ENCODE results near the gene RNF222. TPM values are rescaled to one million over a fixed set of nuclear protein-coding genes. Genes with fewer than 3 reads are reported as not detected.

Gene RNF222
- total RNA-seq, 1 donor from 2014 or later: under 0.01 TPM

- TF ChIP-seq, protein P1, sequence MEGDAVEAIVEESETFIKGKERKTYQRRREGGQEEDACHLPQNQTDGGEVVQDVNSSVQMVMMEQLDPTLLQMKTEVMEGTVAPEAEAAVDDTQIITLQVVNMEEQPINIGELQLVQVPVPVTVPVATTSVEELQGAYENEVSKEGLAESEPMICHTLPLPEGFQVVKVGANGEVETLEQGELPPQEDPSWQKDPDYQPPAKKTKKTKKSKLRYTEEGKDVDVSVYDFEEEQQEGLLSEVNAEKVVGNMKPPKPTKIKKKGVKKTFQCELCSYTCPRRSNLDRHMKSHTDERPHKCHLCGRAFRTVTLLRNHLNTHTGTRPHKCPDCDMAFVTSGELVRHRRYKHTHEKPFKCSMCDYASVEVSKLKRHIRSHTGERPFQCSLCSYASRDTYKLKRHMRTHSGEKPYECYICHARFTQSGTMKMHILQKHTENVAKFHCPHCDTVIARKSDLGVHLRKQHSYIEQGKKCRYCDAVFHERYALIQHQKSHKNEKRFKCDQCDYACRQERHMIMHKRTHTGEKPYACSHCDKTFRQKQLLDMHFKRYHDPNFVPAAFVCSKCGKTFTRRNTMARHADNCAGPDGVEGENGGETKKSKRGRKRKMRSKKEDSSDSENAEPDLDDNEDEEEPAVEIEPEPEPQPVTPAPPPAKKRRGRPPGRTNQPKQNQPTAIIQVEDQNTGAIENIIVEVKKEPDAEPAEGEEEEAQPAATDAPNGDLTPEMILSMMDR (IDR thresholded peaks at IDR 0.05; ENCODE audit: insufficient read depth, low read length, severe bottlenecking): no peak
- no peak overlapping the region for H3K4me3 ChIP-seq (ENCODE audit: low read depth, low read length)
- H3K27me3 ChIP-seq (ENCODE audit: control insufficient read depth, insufficient read depth, low read length): no peaks in the 10 kb centered on the region
- DNase-seq (ENCODE audit: low read depth) (no peak), FAIRE-seq (no peak)
- no peaks in the 10 kb centered on the region for H3K36me3 ChIP-seq (ENCODE audit: control insufficient read depth, insufficient read depth, low read length)
Measured at GRCh38 chr17:8419305-8419704, 21.7 kb upstream of the RNF222 start.

DNA sequence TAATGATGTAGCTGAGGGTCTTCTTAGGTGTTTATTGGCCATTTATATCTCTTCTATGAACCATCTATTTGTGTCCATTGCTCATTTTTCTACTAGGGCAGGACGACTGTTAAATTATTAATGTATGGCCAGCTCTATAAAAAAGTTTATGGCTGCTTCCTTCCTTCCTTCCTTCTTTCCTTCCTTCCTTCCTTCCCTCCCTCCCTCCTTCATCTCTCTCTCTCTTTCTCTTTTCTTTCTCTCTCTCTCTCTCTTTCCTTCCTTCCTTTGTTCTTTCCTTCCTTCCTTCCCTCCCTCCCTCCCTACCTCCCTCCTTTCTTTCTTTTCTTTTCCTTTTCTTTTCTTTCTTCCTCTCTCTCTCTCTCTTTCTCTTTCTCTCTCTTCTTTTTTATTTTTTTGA is 20.8 kb upstream of the RNF222 start:
- Histone ChIP-seq H3K36me3 (ENCODE audit: control insufficient read depth, insufficient read depth, low read length) (no peaks in the 10 kb centered on the region), H3K4me3 (ENCODE audit: low read depth, low read length) (no peak overlapping the region), H3K27me3 (ENCODE audit: control insufficient read depth, insufficient read depth, low read length) (no peaks in the 10 kb centered on the region)
- DNase-seq (ENCODE audit: low read depth) (no peak), FAIRE-seq (no peak)
- TF ChIP-seq, protein P1 (IDR thresholded peaks at IDR 0.05; ENCODE audit: insufficient read depth, low read length, severe bottlenecking): no peak

DNA sequence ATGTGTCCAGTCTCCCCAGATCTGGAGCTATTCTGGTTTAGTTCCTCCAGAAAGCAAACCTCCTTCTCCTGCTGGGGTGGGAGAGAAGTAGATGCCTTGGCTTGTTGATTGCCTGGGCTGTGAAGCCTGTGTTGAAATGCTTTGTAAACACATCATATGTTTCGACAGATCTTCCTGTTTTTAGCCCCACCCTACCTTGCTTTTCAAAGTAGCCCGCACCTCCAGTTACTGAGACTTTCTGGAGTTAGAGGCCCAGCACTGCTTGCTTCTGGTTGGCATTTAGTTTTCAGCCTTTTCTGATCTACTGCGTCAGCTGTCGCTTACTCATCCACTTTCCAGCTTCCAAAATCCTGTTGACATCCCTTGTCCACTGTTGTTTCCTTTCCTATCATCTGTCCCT is 20.2 kb upstream of the RNF222 start:
- Histone ChIP-seq H3K36me3 (ENCODE audit: control insufficient read depth, insufficient read depth, low read length) (no peaks in the 10 kb centered on the region), H3K4me3 (ENCODE audit: low read depth, low read length) (no peak overlapping the region), H3K27me3 (ENCODE audit: control insufficient read depth, insufficient read depth, low read length) (no peaks in the 10 kb centered on the region)
- peak; percentile 63 for DNase-seq (ENCODE audit: low read depth)
- TF ChIP-seq, protein P1 (IDR thresholded peaks at IDR 0.05; ENCODE audit: insufficient read depth, low read length, severe bottlenecking): no peak
- FAIRE-seq: peak; percentile 83

DNA sequence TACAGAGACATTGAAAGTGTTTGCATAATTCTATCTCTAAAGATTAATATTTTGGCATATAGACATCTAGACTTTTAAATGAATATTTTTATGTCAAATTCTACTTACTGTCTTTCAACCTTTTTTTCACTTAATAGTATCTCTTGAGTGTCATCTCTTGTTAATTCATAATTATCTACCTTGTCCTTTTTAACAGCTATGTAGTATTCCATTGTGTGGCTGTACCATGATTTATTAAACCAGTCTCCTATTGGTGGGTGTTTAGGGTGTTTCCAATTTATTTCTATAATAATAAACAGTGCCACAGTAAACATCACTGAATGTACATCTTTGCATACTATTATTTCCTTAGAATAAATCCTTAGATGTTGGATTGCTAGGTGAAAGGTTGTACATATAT is 16.3 kb upstream of the RNF222 start:
- FAIRE-seq (no peak), DNase-seq (ENCODE audit: low read depth) (no peak)
- H3K36me3 ChIP-seq (ENCODE audit: control insufficient read depth, insufficient read depth, low read length): no peaks in the 10 kb centered on the region
- H3K27me3 ChIP-seq (ENCODE audit: control insufficient read depth, insufficient read depth, low read length): no peaks in the 10 kb centered on the region
- TF ChIP-seq, protein P1 (IDR thresholded peaks at IDR 0.05; ENCODE audit: insufficient read depth, low read length, severe bottlenecking): no peak
- no peak overlapping the region for H3K4me3 ChIP-seq (ENCODE audit: low read depth, low read length)

DNA sequence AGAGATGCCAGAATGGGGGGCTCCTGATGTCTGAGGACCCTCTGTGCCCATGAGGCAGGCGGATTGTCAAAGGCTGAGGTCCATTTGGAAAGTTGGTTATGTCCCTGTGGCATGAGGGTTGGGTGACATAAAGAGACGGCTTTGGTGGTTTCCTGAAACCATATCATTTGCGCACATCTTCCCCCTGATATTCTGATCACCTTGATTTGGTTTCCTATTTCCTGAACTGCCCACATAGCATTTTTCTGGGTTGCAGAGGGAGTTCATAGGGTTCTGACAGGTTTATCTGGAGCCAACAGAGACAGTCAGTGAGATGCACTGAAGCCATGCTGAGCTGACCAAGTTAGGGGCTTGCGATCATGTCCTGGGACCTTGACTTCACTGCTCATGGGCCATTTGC is 15.7 kb upstream of the RNF222 start:
- Histone ChIP-seq H3K4me3 (ENCODE audit: low read depth, low read length) (no peak overlapping the region), H3K27me3 (ENCODE audit: control insufficient read depth, insufficient read depth, low read length) (no peaks in the 10 kb centered on the region), H3K36me3 (ENCODE audit: control insufficient read depth, insufficient read depth, low read length) (no peaks in the 10 kb centered on the region)
- TF ChIP-seq, protein P1 (IDR thresholded peaks at IDR 0.05; ENCODE audit: insufficient read depth, low read length, severe bottlenecking): no peak
- no peak for FAIRE-seq
- DNase-seq (ENCODE audit: low read depth): no peak

GRCh38 chr17:8412089-8412488 is 14.5 kb upstream of the RNF222 start:
- Histone ChIP-seq H3K27me3 (ENCODE audit: control insufficient read depth, insufficient read depth, low read length) (no peaks in the 10 kb centered on the region), H3K36me3 (ENCODE audit: control insufficient read depth, insufficient read depth, low read length) (no peaks in the 10 kb centered on the region), H3K4me3 (ENCODE audit: low read depth, low read length) (no peak overlapping the region)
- FAIRE-seq: no peak
- no peak for DNase-seq (ENCODE audit: low read depth)
- TF ChIP-seq, protein P1 (IDR thresholded peaks at IDR 0.05; ENCODE audit: insufficient read depth, low read length, severe bottlenecking): no peak
